ENCODE results near the gene PRMT3.
"Not testable (repeated sequence)": the region's sequence is repeated elsewhere in the genome, so short reads cannot be mapped to it uniquely, and the experiment has no call there.

The PRMT3 gene

DNA sequence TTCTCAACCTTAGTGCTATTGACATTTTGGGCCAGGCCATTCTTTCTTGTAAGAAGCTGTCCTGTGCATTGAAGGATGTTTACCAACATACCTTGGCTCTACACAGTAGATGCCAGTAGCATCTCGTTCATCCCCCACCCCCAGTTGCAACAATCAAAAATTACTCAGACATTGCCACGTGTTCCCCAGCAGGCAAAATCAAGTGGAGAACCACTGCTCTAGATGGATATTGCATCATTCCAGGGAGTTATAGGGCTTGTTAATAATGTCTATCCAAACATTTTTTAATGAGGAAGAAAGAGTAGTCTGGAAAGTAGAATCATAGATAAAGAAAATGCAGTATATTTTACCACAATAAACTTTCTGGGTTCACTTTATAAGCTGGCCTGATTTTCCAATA, 64.1 kb downstream of the PRMT3 start:
- no peak for DNase-seq (ENCODE audit: low read depth, low spot score)
- H3K4me3 ChIP-seq (ENCODE audit: low read length) = no peak overlapping the region

DNA sequence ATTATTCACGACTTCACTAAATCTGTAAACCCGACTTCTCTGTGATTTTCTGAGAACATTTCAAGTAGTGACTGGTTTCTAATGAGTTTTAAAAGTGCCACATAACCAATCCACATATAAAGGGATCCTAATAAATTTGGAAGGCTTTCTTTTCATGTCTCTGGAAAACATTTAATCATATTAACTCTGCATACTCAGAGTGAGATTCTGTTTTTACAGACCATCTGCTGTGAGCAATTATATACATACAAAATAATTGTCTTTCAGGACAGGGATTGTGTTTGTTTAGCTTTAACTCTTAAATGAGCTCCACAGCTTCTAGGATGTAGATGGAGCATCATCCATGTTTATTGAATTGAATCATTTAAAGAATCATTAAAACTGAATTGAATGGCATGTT, 65.1 kb downstream of the PRMT3 start:
- no peak for DNase-seq (ENCODE audit: low read depth, low spot score)
- no peak overlapping the region for H3K4me3 ChIP-seq (ENCODE audit: low read length)

DNA sequence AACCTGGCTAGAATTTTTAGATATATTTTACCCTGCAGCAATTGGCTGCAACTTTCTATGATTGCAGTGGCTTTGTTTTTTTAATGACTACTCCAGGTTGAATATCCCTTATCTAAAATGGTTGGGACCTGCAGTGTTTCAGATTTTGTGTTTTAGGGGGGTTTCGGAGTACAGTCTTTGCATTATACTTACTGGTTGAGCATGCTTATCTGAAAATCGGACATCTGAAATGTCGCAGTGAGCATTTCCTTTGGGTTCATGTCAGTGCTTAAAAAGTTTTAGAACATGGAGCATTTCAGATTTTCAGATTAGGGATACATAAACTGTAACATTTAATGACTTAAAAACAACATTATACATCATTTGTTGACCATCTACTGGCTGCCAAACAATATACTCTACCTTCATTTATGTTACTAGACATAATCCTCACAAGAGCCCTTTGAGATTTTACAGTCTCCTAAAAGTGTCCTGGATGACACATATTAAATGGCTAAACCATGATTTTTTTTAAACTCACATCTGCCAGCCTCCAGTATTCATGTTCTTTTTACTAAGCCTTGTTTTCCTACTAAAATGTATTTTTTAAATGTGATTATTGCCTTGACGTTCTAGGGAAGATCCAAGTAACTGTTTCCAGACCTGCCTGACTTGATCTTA, 66.3 kb downstream of the PRMT3 start:
- no peak for DNase-seq (ENCODE audit: low read depth, low spot score)
- no peak overlapping the region for H3K4me3 ChIP-seq (ENCODE audit: low read length)

DNA sequence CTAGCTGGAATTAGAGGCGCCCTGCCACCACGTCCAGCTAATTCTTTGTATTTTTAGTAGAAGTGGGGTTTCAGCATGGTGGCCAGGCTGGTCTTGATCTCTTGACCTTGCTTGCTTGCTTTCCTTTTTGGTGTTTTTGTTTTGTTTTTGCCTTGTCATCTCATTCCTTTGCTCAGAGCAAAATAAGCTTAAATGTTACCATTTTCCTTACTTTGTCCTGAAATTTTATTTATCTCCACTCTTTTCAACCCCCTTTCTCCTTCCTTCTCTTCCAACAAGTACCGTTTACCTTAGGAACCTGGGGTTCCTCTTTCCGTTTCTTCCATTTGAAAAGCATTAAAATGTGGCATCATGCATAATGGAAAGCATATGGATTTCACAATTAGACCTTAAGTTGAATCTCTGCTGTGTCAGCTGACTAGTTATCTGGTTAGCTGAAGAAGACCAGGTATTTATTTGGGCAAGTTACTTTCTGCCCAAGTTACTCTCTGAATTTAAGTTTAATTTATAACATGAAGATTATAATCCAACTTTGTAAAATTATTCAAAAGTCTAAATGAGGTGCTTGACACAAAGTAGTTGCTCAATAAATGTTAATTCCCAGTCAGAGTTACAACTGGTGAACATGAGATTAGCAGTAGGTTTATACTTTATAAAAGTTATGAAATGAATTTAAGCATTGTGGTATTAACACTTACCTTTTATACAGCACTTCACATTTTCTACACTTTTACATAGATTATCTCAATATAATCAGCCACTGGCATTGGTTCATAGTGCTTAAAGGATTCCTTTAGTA, 69.7 kb downstream of the PRMT3 start:
- no peak for DNase-seq (ENCODE audit: low read depth, low spot score)
- no peak overlapping the region for H3K4me3 ChIP-seq (ENCODE audit: low read length)

DNA sequence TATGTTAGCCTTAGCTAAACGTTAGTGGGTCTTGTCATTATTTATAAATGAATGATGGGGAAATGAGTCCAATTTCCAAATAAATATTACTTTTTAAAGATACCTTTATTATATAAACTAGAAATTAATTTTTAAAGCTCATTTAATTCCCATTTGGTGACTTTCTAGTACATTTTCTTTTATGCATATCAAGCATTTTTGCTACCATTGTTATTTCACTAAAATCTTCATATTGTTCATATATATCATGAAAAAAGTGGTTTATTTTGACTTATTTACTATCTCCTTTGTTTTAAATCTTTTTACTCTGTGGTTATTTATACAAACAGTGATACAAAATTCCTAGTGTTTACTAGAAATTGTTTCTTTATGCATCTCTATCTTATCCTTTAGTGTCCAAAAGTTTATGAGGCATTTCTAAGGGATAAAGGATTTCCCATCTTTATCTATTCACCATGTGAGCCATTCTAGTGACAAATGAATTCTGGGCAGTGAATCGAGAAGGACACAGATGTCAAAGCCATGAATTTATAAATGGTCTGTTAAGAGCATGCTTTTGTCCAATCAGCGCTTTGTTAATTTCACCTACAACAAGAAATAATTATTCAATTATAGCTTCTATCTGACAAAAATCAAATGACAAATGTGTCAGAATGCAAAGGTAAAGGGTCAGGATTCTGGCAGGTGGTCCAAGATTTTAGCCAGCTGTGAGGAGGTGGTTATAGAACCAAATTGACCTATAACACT, 70.6 kb downstream of the PRMT3 start:
- DNase-seq (ENCODE audit: low read depth, low spot score) = no peak
- no peak overlapping the region for H3K4me3 ChIP-seq (ENCODE audit: low read length)

DNA sequence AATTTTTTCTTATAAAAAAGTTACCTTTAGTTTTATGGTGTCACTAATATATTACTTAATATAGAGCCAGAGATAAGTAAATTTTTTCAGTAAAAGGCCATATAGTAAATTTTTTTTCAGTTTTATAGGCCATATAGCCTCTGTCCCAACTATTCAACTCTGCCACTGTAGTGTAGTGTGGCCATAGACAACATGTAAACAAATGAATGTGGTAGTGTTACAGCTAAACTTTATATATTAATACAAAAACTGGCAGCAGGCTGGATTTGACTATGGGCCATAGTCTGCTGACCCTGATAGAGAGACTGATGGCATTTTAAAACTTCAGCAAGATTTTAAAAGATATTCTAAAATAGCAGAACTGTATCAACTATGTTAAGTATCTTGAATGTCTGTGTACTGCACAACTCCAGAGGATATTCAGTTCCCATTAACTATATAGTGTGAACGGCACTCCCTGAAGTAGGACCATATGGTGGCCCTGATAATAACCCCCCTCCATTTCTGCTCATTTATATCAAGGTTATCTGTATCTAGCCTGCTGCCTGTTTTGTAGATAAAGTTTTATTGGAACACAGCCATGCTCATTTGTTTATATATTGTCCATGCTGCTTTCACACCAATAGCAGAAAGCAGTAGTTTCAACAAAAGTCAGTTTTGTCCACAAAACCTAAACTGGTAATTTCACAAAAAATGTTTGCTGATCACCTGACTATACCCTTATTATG, 71.6 kb downstream of the PRMT3 start:
- no peak for DNase-seq (ENCODE audit: low read depth, low spot score)
- no peak overlapping the region for H3K4me3 ChIP-seq (ENCODE audit: low read length)

DNA sequence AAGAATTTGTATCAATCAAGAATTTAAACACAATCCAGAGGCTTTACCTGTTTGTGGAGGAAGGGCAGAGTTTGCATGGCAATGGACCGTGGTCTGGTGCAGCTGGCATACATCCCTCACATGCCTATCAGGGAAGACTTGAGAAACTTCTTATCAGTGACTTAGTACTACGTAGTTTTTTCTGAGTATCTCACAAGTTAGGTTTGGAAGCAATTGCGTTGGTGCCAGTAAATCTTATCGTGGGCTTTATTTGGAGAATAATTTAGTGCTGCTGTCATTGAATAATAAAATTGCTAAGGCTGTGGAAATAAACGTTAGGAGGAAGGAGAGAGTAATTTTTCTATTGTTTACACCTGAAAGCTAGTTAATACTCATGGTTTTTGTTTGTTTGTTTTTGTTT, 72.3 kb downstream of the PRMT3 start:
- no peak for DNase-seq (ENCODE audit: low read depth, low spot score)

DNA sequence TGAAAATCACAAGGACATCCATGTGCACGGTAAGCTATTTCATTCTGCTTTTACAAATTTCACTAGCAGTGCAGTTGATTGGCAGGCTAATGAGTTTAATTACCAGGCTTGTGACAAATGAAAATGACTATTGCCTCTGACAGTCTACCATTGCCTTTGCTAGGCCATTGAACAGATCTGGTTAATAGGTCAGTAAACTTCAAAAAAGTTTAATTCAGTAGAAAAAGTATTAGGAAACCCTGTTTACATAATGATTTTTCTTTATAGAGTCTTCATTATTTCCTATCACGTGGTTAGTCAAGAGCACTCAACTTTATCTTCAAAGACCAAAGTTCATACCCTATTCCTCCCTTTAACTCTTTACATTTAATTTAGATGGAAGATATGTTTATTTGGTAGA, 77.0 kb downstream of the PRMT3 start:
- DNase-seq (ENCODE audit: low read depth, low spot score) = no peak
- no peak overlapping the region for H3K4me3 ChIP-seq (ENCODE audit: low read length)

More for the DNA sequence above, 72.3 kb downstream of the PRMT3 start:
- H3K4me3 ChIP-seq (ENCODE audit: low read length) = no peak overlapping the region

DNA sequence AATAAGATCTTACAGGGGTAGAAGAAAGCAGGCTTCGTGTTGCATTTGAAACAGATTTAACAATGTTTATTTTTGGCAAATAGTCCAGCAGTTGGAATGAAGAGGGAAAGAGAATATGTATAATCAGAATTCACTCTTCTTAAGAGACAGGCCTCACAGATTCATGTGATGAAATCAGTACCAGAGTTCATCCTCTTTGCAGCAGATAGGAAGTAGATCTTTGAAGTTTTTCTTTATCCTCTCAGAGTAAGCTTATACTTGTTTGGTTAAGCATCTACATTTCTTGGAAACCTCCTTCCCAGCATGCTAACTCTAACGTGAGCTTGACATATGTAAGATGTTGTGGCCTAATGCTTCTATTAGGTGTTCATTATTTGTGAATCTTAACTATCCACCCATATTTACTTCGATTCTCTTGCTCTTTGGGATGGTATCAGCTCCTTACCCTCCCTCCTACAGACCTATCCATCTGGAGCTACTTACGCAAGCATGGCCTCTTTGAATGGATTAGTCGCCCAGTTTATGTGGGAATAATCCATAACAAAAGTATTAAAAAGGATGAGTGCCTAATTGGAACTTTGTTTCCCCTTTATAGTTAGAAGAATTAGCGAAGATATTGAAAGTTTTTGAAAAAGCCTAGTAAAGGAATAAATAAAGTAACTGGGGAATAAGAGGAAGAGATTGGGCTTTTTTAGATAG, 80.1 kb downstream of the PRMT3 start:
- no peak for DNase-seq (ENCODE audit: low read depth, low spot score)
- H3K4me3 ChIP-seq (ENCODE audit: low read length) = no peak overlapping the region

DNA sequence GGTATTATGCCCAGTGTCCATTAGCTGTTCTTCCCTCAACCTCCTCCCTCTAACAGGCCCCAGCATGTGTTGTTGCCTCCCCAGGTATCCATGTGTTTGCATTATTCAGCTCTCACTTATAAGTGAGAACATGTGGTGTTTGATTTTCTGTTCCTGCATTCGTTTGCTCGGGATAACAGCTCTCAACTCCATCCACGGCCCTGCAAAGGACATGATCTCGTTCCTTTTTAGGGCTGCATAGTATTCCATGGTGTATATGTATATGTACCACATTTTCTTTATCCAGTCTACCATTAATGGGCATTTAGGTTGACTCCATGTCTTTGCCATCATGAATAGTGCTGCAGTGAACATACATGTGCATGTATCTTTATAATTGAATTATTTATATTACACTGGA, 82.8 kb downstream of the PRMT3 start:
- DNase-seq (ENCODE audit: low read depth, low spot score) = no peak

DNA sequence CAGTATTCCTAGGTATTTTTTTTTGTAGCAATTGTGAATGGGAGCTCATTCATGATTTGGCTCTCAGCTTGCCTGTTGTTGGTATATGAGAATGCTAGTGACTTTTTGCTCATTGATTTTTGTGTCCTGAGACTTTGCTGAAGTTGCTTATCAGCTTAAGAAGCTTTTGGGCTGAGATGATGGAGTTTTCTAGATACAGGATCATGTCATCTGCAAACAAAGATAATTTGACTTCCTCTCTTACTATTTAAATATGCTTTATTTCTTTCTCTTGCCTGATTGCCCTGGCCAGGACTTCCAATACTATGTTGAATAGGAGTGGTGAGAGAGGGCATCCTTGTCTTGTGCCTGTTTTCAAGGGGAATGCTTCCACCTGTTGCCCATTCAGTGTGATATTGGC, 84.4 kb downstream of the PRMT3 start:
- DNase-seq (ENCODE audit: low read depth, low spot score); H3K4me3 ChIP-seq (ENCODE audit: low read length): not testable (repeated sequence)

More for the DNA sequence above, 82.8 kb downstream of the PRMT3 start:
- no peak overlapping the region for H3K4me3 ChIP-seq (ENCODE audit: low read length)

DNA sequence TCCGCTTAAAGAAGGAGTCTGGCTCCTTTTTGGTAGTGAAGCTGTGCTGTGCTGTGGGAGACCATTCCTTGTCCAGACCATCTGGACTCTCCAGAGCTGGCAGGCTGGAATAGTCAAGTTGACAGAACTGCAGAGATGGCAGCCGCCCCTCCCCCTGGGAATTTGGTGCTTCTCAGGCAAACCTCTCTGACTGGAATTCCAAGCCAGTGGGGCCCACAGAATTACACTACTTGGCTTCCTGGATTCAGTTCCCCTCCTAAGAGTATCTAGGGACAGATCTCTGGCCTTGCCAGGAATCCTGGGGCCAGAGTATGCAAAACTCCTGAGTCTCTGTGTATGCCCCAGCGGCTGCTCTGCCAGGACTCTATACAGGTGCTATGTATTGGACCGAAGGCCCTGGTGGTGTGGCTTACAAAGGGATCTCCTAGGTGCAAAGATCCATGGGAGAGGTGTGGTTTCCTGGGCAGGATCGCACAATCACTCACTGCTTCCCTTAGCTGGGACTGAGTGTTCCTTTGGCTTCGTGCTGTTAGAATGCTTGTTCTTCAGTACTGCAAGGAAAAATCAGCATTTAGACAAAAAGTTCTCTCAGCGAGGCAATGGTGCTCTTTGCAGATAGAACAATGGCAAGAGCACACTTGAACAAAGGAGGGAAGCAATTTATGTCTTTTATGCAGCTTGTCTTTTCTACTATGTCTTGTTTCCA, 86.8 kb downstream of the PRMT3 start:
- H3K4me3 ChIP-seq (ENCODE audit: low read length) = no peak overlapping the region
- DNase-seq (ENCODE audit: low read depth, low spot score) = no peak

DNA sequence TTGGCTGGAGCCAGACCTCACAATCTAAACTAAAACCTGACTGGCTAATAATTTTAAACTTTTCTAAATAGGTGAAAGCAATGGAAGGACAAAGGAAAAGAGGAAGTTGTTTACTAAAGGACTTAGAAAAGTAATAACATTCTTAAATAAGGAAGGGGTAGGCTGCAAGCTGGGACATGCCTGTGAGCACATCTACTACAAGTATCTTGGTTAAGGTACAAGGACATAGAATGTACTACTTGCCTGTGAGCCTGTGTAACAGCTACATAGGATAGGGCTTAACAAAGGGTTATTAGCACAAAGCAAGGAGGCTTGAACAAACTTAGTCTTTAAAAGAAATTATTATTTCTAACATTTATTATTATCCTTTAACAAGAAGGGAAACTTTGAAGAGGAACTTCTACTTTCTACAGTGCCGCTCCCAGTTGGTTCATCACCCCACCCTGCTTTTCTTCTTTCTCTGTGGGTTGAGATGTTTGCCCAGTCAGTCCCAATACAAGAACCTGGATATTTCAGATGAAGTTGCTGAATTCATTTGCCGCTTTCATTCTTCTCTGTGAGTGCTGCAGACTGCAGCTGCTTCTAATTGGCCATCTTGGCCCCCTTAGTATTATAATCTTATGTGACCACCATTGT, 87.5 kb downstream of the PRMT3 start:
- no peak for DNase-seq (ENCODE audit: low read depth, low spot score)
- H3K4me3 ChIP-seq (ENCODE audit: low read length) = no peak overlapping the region

DNA sequence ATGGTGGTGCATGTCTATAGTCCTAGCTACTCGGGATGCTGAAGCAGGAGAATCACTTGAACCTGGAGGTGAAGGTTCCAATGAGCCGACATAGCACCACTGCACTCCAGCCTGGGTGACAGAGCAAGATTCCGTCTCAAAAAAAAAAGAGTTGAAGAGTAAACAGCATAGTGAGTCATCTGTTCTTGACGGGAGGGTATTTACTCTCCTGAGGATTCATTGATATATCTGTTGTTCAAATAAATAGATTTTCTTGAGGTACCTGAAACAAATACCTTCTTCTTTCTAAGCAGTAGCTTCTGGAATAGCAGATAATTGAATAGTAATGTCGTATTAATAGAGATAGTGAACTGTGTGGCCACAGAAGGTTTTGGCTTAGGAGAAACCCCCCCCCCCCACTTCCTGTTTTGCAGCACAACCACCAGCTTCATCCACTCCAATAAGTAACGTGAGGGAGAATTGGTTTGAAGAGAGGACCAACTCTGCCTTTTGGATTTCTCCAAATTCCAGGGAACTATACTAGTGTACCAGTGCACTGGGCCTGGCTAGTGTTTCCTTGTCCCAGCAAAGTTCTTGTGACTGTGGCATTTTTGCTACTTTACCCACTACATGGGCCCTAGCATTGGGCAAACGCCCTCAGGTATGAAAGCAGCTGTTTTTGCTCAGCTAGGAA, 90.0 kb downstream of the PRMT3 start:
- no peak for DNase-seq (ENCODE audit: low read depth, low spot score)
- H3K4me3 ChIP-seq (ENCODE audit: low read length) = no peak overlapping the region

DNA sequence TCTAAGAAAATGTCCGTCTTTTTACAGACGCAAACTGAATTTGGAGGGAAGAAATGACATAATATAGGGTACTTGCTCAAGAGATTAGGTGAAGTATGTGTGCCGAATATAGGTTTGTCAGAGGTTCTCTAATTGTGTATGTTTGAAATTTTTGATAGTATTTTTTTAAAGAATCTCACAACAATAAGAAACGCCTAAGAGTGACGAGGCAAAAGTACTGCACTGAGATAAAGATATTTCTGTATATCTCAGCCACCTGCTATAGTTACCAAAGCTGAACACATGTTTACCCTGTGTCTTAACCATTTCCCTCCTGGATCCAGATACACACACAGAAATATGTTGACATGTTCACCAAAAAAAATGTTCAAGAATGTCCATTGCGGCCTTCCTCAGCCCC, 92.0 kb downstream of the PRMT3 start:
- DNase-seq (ENCODE audit: low read depth, low spot score) = no peak
- no peak overlapping the region for H3K4me3 ChIP-seq (ENCODE audit: low read length)

DNA sequence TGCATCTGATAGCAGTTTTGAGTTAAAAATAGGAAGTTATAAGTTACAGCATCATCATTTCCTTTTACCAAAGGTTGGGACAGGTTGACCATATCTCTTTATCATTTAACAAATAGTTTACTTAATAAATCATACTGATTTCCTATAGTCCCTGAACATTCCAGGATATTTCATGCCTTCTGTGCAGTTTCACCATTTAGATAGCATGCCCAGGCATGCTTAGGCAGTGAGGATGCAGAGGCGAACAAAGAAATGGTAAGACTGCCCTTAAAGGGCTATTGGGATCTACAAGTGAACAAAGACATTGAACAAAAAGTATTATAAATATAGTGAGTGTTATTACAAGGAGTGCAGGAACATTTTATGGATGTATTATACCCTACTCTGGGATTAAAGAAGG, 96.4 kb downstream of the PRMT3 start:
- DNase-seq (ENCODE audit: low read depth, low spot score) = no peak
- no peak overlapping the region for H3K4me3 ChIP-seq (ENCODE audit: low read length)

DNA sequence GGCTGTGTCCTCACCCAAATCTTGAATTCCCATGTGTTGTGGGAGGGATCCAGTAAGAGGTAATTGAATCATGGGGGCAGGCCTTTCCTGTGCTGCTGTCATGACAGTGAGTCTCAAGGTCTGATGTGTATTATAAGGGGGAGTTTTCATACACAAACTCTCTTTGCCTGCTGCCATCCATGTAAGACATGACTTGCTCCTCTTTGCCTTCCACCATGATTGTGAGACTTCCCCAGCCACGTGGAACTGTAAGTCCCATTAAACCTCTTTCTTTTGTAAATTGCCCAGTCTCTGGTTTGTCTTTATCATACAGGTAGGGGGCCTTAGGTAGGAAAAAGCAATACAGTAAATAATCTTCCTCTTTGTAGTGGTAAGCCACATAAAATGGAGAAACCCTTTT, 96.9 kb downstream of the PRMT3 start:
- not testable (repeated sequence) for H3K4me3 ChIP-seq (ENCODE audit: low read length); DNase-seq (ENCODE audit: low read depth, low spot score)

Data from Jurkat, Clone E6-1 (cell line).